ENCODE data around the gene CAMK1D. TPM values are rescaled to one million over a fixed set of nuclear protein-coding genes. Genes with fewer than 3 reads are reported as not detected.

CAMK1D gene
- total and polyA plus RNA-seq, 9 donors, result 1.9 to 7.4 (median 3.9) TPM

DNA sequence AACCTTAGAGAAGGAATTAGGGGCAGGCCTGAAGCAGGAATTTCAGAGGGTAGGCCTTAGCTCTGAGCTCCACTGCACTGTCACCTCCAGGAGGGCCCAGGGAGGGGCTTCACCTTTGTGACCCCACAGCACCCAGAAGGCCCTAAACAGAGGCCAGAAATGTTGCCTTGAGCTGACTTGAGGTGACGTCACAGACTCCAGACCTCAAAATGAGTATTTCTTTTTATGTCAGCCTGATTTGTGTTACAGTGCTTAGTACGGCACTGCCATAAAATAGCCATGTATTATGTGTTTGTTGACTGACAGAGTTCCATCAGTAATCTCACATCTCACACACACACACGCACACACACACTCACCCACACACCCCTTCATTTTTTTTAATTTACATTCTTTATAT is 440.9 kb downstream of the CAMK1D start:
- Histone ChIP-seq H3K27ac (ENCODE audit: low read length) (no peak overlapping the region), H3K9me3 (replicated peaks; ENCODE audit: control insufficient read depth, low read depth, low read length) (peaks cover 5% of the 10 kb centered on the region), H3K27me3 (ENCODE audit: control insufficient read depth, insufficient read depth, low read length) (no peaks in the 10 kb centered on the region), H3K4me1 (ENCODE audit: control insufficient read depth, insufficient read depth, low read length) (peaks cover 8% of the 10 kb centered on the region), H3K36me3 (ENCODE audit: control insufficient read depth, insufficient read depth, low read length) (no peaks in the 10 kb centered on the region), H3K4me3 (ENCODE audit: low read length) (no peak overlapping the region)
- DNase-seq, result no peak
- WGBS (ENCODE audit: insufficient coverage), result no CpG with 5 or more reads among the region's 3 CpGs

DNA sequence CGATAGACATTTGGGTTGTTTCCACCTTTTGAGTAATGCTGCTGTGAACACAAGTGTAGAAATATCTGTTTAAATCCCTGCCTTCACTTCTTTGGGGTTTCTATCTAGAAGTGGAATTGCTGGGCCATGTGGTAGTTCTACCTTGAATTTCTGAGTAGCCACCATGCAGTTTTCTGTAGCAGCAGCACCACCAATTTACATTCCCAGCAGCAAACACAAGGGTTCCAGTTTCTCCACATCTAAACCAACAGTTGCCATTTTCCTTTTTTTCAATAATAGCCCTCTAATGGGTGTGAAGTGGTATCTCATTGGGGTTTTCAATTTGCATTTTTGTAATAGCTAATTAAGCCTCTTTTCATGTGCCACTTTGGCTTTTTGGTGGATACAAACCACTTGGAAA is 442.4 kb downstream of the CAMK1D start:
- DNase-seq, result no peak
- Histone ChIP-seq H3K27me3 (ENCODE audit: control insufficient read depth, insufficient read depth, low read length) (no peaks in the 10 kb centered on the region), H3K4me3 (ENCODE audit: low read length) (no peak overlapping the region), H3K36me3 (ENCODE audit: control insufficient read depth, insufficient read depth, low read length) (no peaks in the 10 kb centered on the region), H3K9me3 (replicated peaks; ENCODE audit: control insufficient read depth, low read depth, low read length) (peaks cover 5% of the 10 kb centered on the region), H3K27ac (ENCODE audit: low read length) (no peak overlapping the region), H3K4me1 (ENCODE audit: control insufficient read depth, insufficient read depth, low read length) (peaks cover 17% of the 10 kb centered on the region)
- no CpG with 5 or more reads among the region's 1 CpG for WGBS (ENCODE audit: insufficient coverage)

DNA sequence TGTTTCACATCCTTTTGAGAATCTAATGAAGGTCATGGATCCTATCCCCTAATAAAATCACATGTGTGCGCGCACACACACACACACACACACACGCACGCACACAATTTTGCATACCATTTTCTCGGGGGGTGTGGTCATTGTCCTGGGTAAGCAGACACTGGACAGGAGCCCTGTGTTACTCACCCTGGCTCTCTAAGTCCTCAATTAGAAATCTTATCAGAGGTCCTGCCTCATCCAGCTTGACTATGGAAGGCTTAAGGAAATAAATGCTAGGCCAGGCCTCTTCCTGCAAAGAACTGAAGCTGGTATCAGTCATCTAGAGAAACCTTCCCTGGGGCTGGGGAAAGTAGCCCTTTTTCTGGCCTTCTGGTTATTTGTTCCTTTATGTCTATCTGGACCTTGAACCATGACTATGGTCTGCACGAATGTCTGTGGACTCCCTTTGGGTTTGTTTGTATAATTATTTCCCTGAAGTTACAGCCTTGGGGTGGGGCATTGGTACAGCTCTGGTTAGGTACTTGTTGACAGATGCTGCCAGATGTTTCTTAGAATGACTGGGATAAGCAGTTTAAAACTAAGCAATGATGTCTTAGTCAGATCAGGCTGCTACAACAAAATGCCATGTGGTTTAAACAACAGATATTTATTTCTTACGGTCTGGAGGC is 443.7 kb downstream of the CAMK1D start:
- H3K27me3 ChIP-seq (ENCODE audit: control insufficient read depth, insufficient read depth, low read length), result no peaks in the 10 kb centered on the region
- H3K36me3 ChIP-seq (ENCODE audit: control insufficient read depth, insufficient read depth, low read length), result no peaks in the 10 kb centered on the region
- WGBS (ENCODE audit: insufficient coverage), result 100% methylated on average over 1 of the region's 7 CpGs
- no peak overlapping the region for H3K27ac ChIP-seq (ENCODE audit: low read length)
- peaks cover 25% of the 10 kb centered on the region for H3K4me1 ChIP-seq (ENCODE audit: control insufficient read depth, insufficient read depth, low read length)
- H3K4me3 ChIP-seq (ENCODE audit: low read length), result no peak overlapping the region
- DNase-seq, result no peak
- peaks cover 5% of the 10 kb centered on the region for H3K9me3 ChIP-seq (replicated peaks; ENCODE audit: control insufficient read depth, low read depth, low read length)

DNA sequence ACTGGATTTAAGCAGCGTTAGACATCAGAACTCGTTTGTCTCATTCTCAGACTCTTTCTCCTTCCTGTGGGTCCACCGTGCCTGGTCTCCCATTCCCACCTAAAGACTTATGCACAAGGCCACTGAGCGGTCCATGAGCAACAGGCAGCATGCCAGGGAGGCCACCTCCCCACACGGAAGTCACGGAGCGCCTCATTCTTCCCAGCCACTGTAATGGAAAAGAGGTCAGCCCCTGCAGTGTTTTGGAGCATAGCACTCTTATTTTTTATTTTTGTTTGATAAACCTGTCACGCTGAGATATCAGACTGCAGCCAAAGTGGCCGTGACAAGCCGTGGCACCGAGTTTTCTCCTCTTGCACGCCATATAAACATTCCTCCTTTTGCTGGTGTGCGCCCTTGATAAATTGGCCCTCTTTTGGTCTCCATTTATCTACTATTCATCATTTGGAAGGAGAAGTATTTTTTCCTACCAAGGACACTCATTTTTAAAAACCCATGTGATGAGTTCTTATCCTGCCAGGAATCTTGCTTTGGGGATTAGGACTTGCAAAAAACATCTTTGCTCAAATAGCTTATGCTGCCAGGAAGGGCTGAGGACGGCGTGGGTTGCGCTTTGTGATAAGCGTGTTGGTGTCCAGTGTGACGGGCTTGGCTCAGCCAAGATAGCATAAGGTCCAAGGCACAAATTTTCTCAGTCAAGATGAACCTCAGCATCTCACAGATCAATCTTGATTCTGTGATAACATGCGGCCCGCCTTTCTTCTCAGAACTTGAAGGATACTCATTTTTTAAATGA is 446.2 kb downstream of the CAMK1D start:
- Histone ChIP-seq H3K27ac (ENCODE audit: low read length) (no peak overlapping the region), H3K36me3 (ENCODE audit: control insufficient read depth, insufficient read depth, low read length) (no peaks in the 10 kb centered on the region), H3K27me3 (ENCODE audit: control insufficient read depth, insufficient read depth, low read length) (no peaks in the 10 kb centered on the region), H3K4me3 (ENCODE audit: low read length) (no peak overlapping the region), H3K4me1 (ENCODE audit: control insufficient read depth, insufficient read depth, low read length) (peaks cover 35% of the 10 kb centered on the region), H3K9me3 (replicated peaks; ENCODE audit: control insufficient read depth, low read depth, low read length) (peaks cover 5% of the 10 kb centered on the region)
- WGBS (ENCODE audit: insufficient coverage), result 65% methylated on average over 8 of the region's 20 CpGs
- peak; percentile 66 for DNase-seq

DNA sequence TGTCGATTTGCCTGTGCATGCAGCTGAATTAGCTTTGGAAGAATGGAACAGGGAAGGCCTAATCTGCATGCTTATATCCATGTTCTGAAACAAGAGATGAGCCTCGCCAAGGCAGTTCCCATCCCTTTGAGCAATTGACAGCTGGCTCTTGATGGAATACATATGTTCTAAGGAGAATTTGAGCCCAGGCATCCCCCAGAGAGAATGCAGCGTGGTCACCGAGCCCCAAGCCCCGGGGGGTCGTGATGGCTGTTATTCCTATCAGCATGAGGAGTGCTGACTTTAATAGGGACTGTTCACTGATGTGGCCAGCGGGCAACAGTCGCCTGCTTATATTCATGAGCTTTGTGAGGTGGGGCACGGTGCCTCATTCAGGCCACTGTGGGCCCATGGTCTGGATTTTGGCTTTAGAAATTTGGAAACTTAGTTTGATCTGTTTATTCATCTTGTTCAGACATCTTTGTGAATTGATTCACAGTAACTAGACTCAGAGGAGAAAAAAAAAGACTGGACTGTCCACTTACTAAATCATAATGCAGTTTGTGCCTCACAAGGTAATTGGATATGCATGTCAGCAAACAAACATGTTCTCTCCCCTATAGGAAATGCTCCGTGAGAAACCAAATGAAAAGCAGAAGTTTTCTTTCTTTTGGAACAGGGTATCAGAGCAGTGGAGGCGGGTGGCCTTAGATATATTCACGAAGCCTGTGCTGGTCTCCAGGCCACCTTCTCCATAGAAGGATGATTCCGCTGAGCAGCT is 447.2 kb downstream of the CAMK1D start:
- Histone ChIP-seq H3K27ac (ENCODE audit: low read length) (peak overlapping the region; percentile 16), H3K36me3 (ENCODE audit: control insufficient read depth, insufficient read depth, low read length) (no peaks in the 10 kb centered on the region), H3K27me3 (ENCODE audit: control insufficient read depth, insufficient read depth, low read length) (no peaks in the 10 kb centered on the region), H3K4me3 (ENCODE audit: low read length) (no peak overlapping the region), H3K9me3 (replicated peaks; ENCODE audit: control insufficient read depth, low read depth, low read length) (peaks cover 5% of the 10 kb centered on the region), H3K4me1 (ENCODE audit: control insufficient read depth, insufficient read depth, low read length) (peaks cover 35% of the 10 kb centered on the region)
- WGBS (ENCODE audit: insufficient coverage), result 30% methylated on average over 9 of the region's 13 CpGs
- peak; percentile 74 for DNase-seq

DNA sequence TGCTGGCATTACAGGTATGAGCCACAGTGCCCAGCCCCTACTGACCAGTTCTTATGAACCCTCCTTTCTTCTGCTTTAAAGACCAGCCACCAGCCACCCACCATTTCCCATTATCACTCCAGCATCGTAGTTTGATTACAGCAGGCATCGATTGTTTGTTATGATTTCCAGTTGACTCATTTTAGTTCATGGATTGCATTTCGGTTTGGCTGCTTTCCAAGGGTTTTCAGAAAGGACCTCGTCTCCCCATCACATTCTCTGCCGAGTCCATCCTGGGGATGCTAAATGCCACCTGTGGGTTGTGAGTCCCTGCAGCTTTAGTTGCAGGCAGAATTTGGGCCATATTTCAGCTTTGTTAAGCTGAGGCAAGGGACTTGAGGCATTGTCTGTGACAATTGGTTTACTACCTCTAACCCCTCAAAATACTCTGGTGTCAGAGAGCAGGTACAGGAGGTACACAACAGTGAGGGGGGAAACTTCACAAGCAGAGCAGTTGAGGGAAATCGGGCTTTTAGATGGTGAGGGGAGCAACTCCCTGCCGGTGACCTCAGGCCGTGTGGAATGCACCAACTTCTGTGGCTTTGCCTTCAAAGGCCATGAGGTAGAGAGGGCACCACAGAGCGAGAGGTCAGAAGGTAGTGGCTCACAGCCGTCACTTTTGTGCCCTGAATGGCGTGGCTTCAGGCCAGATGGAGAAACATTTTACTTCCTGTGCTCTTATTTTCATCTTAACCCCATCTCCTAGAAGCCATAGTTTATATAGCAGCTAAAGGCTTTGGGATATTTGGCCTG is 448.3 kb downstream of the CAMK1D start:
- Histone ChIP-seq H3K27me3 (ENCODE audit: control insufficient read depth, insufficient read depth, low read length) (no peaks in the 10 kb centered on the region), H3K9me3 (replicated peaks; ENCODE audit: control insufficient read depth, low read depth, low read length) (peaks cover 3% of the 10 kb centered on the region), H3K36me3 (ENCODE audit: control insufficient read depth, insufficient read depth, low read length) (no peaks in the 10 kb centered on the region), H3K4me3 (ENCODE audit: low read length) (no peak overlapping the region), H3K27ac (ENCODE audit: low read length) (no peak overlapping the region), H3K4me1 (ENCODE audit: control insufficient read depth, insufficient read depth, low read length) (peaks cover 35% of the 10 kb centered on the region)
- DNase-seq, result no peak
- WGBS (ENCODE audit: insufficient coverage), result 62% methylated on average over 7 of the region's 11 CpGs

DNA sequence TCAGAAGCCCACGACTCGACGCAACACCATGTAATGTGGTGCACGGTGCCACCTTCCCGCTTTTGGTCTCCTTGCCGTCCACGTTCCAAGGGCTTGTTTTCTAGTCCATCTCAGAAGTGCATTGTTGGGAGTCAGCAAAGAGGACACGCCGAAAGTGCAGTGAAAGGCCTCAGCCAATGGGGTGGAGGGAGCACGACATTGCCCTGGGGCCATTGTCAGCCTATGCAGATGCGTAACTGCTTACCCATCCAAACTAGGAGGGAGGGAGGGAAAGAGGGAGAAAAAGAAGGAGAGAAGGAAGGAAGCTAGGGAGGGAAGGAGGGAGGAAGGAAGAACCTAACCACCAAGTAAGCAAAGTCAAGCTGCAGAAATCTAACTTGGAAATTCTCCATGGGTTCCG is 449.8 kb downstream of the CAMK1D start:
- peaks cover 43% of the 10 kb centered on the region for H3K4me1 ChIP-seq (ENCODE audit: control insufficient read depth, insufficient read depth, low read length)
- no peaks in the 10 kb centered on the region for H3K36me3 ChIP-seq (ENCODE audit: control insufficient read depth, insufficient read depth, low read length)
- no peak overlapping the region for H3K4me3 ChIP-seq (ENCODE audit: low read length)
- no peak for DNase-seq
- H3K27ac ChIP-seq (ENCODE audit: low read length), result no peak overlapping the region
- no peaks in the 10 kb centered on the region for H3K27me3 ChIP-seq (ENCODE audit: control insufficient read depth, insufficient read depth, low read length)
- 76% methylated on average over 9 of the region's 12 CpGs for WGBS (ENCODE audit: insufficient coverage)
- H3K9me3 ChIP-seq (replicated peaks; ENCODE audit: control insufficient read depth, low read depth, low read length), result no peaks in the 10 kb centered on the region

DNA sequence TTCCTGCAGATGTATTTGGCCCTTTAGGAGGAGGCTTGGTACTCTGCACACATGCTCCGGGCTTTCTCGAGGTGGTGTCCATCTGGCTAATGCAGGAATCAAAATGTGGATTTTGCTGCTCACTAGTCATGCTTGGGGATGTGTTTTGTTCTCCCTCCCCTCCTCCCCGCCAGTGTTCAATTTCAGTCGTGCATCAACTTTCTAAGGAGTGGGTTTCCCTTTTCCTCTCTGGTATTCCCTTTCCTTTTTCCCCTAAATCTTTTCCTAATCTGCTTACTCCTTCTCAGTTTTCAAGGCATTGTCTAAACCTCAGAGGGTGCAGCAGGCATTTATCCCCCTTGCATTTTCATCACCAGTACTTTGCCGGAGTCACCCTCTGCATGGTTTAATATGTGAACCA is 450.4 kb downstream of the CAMK1D start:
- Histone ChIP-seq H3K36me3 (ENCODE audit: control insufficient read depth, insufficient read depth, low read length) (no peaks in the 10 kb centered on the region), H3K27me3 (ENCODE audit: control insufficient read depth, insufficient read depth, low read length) (no peaks in the 10 kb centered on the region), H3K4me1 (ENCODE audit: control insufficient read depth, insufficient read depth, low read length) (peaks cover 43% of the 10 kb centered on the region), H3K27ac (ENCODE audit: low read length) (peak overlapping the region; percentile 29), H3K9me3 (replicated peaks; ENCODE audit: control insufficient read depth, low read depth, low read length) (no peaks in the 10 kb centered on the region), H3K4me3 (ENCODE audit: low read length) (no peak overlapping the region)
- WGBS (ENCODE audit: insufficient coverage), result 86% methylated on average over 1 of the region's 5 CpGs
- DNase-seq, result no peak

DNA sequence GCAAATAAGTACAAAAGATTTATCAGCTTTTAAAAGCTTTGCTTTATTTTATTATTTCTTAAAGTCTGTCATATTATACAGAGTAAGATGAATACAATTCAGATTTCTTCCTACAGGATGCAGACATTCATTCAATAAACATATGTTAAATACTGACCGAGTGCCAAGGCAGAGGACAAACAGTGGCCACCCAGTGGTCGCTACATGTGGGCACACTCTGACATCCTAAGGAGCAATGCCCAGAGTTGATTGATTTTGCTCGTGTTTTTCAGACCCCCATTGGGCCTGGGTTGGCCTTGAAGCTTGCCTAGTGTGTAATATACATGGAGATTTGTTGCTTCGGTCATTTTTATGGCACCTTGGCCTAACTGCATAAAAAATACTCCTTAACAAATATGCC is 451.0 kb downstream of the CAMK1D start:
- no CpG with 5 or more reads among the region's 4 CpGs for WGBS (ENCODE audit: insufficient coverage)
- Histone ChIP-seq H3K36me3 (ENCODE audit: control insufficient read depth, insufficient read depth, low read length) (no peaks in the 10 kb centered on the region), H3K4me3 (ENCODE audit: low read length) (no peak overlapping the region), H3K9me3 (replicated peaks; ENCODE audit: control insufficient read depth, low read depth, low read length) (no peaks in the 10 kb centered on the region), H3K4me1 (ENCODE audit: control insufficient read depth, insufficient read depth, low read length) (peaks cover 39% of the 10 kb centered on the region), H3K27ac (ENCODE audit: low read length) (no peak overlapping the region), H3K27me3 (ENCODE audit: control insufficient read depth, insufficient read depth, low read length) (no peaks in the 10 kb centered on the region)
- no peak for DNase-seq
